HG03558 (cell line): ENCODE results near the gene NCAPD2.
"Not testable (repeated sequence)": the region's sequence is repeated elsewhere in the genome, so short reads cannot be mapped to it uniquely, and the experiment has no call there.

Source experiments
- ATAC-seq: cut with Tn5 transposase; IDR thresholded peaks from one replicate; pipeline ENCODE4 v1.9.1; 2021; ENCODE audit warnings: moderate number of reproducible peaks; ENCODE audit not compliant: unreplicated experiment; ENCODE audit errors: extremely low read depth

The NCAPD2 gene

DNA sequence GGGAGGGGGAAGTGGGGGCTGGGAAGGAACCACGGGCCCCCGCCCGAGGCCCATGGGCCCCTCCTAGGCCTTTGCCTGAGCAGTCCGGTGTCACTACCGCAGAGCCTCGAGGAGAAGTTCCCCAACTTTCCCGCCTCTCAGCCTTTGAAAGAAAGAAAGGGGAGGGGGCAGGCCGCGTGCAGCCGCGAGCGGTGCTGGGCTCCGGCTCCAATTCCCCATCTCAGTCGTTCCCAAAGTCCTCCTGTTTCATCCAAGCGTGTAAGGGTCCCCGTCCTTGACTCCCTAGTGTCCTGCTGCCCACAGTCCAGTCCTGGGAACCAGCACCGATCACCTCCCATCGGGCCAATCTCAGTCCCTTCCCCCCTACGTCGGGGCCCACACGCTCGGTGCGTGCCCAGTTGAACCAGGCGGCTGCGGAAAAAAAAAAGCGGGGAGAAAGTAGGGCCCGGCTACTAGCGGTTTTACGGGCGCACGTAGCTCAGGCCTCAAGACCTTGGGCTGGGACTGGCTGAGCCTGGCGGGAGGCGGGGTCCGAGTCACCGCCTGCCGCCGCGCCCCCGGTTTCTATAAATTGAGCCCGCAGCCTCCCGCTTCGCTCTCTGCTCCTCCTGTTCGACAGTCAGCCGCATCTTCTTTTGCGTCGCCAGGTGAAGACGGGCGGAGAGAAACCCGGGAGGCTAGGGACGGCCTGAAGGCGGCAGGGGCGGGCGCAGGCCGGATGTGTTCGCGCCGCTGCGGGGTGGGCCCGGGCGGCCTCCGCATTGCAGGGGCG lies 40.2 kb downstream of the NCAPD2 start, which contains the start of gene GAPDH:
Gene GAPDH, plus strand, starts transcription at position 595 of the 772 bp plus-strand sequence. CDS start 316 bp downstream, outside the sequence.
- peak; percentile 31 for ATAC-seq

DNA sequence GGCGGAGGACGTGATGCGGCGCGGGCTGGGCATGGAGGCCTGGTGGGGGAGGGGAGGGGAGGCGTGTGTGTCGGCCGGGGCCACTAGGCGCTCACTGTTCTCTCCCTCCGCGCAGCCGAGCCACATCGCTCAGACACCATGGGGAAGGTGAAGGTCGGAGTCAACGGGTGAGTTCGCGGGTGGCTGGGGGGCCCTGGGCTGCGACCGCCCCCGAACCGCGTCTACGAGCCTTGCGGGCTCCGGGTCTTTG lies 40.7 kb downstream of the NCAPD2 start:
- ATAC-seq: no peak

GRCh38 chr12:6534945-6535696 lies 41.2 kb downstream of the NCAPD2 start:
- ATAC-seq: no peak

DNA sequence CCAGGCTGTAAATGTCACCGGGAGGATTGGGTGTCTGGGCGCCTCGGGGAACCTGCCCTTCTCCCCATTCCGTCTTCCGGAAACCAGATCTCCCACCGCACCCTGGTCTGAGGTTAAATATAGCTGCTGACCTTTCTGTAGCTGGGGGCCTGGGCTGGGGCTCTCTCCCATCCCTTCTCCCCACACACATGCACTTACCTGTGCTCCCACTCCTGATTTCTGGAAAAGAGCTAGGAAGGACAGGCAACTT lies 41.7 kb downstream of the NCAPD2 start:
- no peak for ATAC-seq

DNA sequence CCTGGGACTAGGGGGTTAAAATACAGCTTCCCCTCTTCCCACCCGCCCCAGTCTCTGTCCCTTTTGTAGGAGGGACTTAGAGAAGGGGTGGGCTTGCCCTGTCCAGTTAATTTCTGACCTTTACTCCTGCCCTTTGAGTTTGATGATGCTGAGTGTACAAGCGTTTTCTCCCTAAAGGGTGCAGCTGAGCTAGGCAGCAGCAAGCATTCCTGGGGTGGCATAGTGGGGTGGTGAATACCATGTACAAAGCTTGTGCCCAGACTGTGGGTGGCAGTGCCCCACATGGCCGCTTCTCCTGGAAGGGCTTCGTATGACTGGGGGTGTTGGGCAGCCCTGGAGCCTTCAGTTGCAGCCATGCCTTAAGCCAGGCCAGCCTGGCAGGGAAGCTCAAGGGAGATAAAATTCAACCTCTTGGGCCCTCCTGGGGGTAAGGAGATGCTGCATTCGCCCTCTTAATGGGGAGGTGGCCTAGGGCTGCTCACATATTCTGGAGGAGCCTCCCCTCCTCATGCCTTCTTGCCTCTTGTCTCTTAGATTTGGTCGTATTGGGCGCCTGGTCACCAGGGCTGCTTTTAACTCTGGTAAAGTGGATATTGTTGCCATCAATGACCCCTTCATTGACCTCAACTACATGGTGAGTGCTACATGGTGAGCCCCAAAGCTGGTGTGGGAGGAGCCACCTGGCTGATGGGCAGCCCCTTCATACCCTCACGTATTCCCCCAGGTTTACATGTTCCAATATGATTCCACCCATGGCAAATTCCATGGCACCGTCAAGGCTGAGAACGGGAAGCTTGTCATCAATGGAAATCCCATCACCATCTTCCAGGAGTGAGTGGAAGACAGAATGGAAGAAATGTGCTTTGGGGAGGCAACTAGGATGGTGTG lies 42.3 kb downstream of the NCAPD2 start:
- ATAC-seq: no peak

- ATAC-seq: no peak
These were observed 43.1 kb downstream of the NCAPD2 start for GRCh38 chr12:6536894-6537579.

- ATAC-seq: not testable (repeated sequence)
These were observed 43.9 kb downstream of the NCAPD2 start for GRCh38 chr12:6537580-6538419.

- ATAC-seq: no peak
These were observed 44.8 kb downstream of the NCAPD2 start for GRCh38 chr12:6538420-6539313.

DNA sequence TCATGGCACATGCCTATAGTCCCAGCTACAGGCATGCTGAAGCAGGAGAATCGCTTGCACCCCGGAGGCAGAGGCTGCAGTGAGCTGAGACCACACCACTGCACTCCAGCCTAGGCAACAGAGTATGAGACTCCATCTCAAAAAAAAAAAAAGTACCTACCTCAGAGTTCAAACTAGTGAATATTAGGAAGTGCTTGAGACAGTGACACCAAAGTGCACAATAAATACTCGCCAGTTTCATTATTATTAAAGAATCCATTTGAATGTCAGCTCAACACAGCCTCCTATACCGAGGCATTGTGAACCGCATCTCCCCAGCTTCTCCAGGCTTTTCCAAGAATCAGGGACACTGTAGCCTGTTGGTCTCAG lies 45.4 kb downstream of the NCAPD2 start:
- no peak for ATAC-seq

- no peak for ATAC-seq
These were observed 45.8 kb downstream of the NCAPD2 start for GRCh38 chr12:6539707-6540134.

- ATAC-seq: no peak
These were observed 46.4 kb downstream of the NCAPD2 start for GRCh38 chr12:6540181-6540877.

GRCh38 chr12:6541371-6542165 lies 47.7 kb downstream of the NCAPD2 start:
- ATAC-seq: no peak

DNA sequence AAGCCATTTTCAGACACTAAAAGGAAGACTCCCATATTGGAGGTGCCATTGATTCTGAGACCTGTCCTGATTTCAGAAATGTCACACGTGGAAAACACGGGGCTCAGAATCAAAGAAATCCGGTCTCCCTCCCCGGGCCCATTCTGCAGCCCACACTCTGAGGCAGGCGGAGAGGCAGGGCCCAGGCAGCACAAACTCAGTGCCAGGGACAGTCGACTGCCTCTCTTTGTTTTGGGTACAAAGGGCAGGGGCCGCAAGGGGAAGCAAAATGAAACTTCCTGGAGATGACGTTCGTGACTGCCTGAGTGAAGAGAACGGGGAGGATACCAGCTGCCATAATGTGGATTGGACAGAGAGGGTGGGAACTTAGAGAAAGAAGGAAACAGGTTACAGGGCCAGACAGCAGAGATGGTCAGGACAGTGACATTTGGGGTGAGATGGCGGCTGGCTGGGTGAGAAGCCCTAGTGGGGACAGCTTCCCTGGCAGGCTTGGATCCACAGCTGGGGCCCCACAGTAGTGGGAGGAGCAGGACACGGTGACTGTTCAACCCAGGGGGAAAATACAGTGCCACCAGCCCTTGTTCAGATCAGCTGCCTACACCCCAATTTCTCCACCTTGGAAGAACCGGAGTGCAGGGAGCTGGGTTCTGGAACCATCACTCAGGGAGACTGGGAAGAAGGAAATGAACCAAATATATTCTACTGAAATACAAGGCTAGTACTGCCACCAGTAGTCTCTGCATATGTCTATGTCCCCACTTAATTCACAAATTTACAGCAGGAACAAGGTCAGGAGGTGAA lies 48.5 kb downstream of the NCAPD2 start:
- ATAC-seq: no peak

GRCh38 chr12:6546016-6546415 lies 52.1 kb downstream of the NCAPD2 start:
- no peak for ATAC-seq

DNA sequence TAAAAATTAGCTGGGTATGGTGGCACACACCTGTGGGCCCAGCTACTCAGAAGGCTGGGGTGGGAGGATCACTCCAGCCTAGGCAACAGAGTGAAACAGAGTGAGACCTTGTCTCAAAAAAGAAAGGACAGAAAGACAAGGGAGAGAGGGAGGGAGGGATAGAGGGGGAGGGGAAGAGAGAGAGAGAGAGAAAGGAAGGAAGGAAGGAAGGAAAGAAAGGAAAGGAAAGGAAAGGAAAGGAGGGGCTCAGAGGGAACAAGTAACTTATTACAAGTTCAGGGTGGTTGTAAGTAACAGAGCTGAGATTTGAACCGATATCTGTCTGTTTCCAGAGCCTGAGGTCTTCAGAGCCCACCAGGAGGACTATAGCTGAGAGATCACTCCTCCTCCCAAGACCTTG lies 53.7 kb downstream of the NCAPD2 start:
- ATAC-seq: no peak

GRCh38 chr12:6547987-6548386 lies 54.1 kb downstream of the NCAPD2 start:
- no peak for ATAC-seq

DNA sequence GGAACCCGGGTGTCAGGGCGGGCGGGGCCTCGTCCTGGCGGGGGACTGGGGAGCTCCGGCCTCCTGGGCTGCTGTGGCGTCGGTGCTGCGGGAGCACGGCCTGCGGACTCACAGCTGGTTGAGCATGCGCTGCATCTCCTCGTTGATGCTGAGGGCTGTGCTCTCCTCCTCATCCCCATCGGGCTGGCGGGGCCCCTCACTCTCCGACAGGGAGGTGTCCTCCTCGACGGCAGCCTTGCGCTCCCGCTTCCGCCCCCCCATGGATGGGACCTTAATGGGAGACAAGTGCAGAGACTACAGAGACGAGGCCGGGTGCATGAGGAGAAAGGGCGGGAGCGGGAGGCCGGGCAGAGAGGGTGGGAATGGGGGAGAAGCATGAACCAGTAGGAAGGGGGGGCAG lies 54.7 kb downstream of the NCAPD2 start:
- ATAC-seq: no peak
